Large intestine (tissue), 3 donors: Measurements from ENCODE around the gene COX10. TPM values are rescaled to one million over a fixed set of nuclear protein-coding genes. Genes with fewer than 3 reads are reported as not detected.

Source experiments
- DNase-seq, 2 donors: peaks; one replicate each; pipeline versions ENCODE4 v3.0.0 to v3.0.0-alpha.2; 2013
- H3K27ac ChIP-seq: one replicate; pipeline ENCODE4 v1.5.1; 2013; ENCODE audit warnings: low read length
- H3K27me3 ChIP-seq: 2 replicates; pipeline ENCODE4 v1.6.1; 2013; ENCODE audit warnings: low read length; ENCODE audit not compliant: control insufficient read depth, insufficient read depth
- H3K36me3 ChIP-seq: 2 replicates; pipeline ENCODE4 v1.6.1; 2013; ENCODE audit warnings: low read length; ENCODE audit not compliant: control insufficient read depth, insufficient read depth
- H3K4me1 ChIP-seq: one replicate; pipeline ENCODE4 v1.6.1; 2013; ENCODE audit warnings: low read length; ENCODE audit not compliant: control insufficient read depth, insufficient read depth
- H3K4me3 ChIP-seq: one replicate; pipeline ENCODE4 v1.5.1; 2013; ENCODE audit warnings: low read length
- H3K9me3 ChIP-seq: one replicate; pipeline ENCODE4 v1.6.1; 2013; ENCODE audit warnings: mild to moderate bottlenecking, low read depth, low read length, moderate library complexity; ENCODE audit not compliant: control insufficient read depth
- WGBS: methylation state at CpG from one replicate; pipeline ENCODE4 v1.1.5; 2013; ENCODE audit warnings: low lambda C conversion rate; ENCODE audit not compliant: insufficient coverage; 5-methylcytosine and 5-hydroxymethylcytosine counted together
- polyA plus RNA-seq: library from polyadenylated mRNA; unstranded; fragments of 120-200 nt; gene quantifications from one replicate; pipeline ENCODE4 v1.2.1, GENCODE V29; 2013

Gene COX10
- polyA plus RNA-seq, 1 donor, result 15.5 TPM

DNA sequence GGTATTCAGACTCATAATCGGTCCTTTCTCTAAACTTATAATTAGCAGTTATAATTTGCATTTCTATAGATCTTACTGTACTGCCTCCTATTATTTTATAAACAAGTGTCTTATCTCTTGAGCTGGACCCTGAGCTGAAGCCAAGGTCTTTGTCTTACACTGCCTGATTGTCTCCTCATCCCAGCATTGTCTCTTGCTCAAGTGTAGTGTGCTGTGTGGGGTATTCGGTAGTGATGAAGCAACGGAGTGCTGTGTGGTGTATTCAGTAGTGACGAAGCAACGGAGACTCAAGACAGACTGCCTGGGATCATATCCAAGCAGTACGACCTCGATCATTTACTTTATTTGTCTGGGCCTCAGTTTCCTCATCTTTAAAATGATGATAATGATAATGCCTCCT lies 69.3 kb downstream of the COX10 start:
- H3K36me3 ChIP-seq, result no peaks in the 10 kb centered on the region
- WGBS, result no CpG with 5 or more reads among the region's 7 CpGs
- H3K4me1 ChIP-seq, result no peaks in the 10 kb centered on the region
- H3K4me3 ChIP-seq, result no peak overlapping the region
- H3K27ac ChIP-seq, result no peak overlapping the region
- no peaks in the 10 kb centered on the region for H3K27me3 ChIP-seq
- no peaks in the 10 kb centered on the region for H3K9me3 ChIP-seq
- DNase-seq, result no peak

- no peaks in the 10 kb centered on the region for H3K36me3 ChIP-seq
- DNase-seq, result peak in 1 of 2 donors; percentile 38
Measured at GRCh38 chr17:14143688-14144087, 74.4 kb downstream of the COX10 start.

GRCh38 chr17:14144508-14144907 lies 75.2 kb downstream of the COX10 start:
- WGBS, result 86% methylated on average over 1 of the region's 4 CpGs
- no peak overlapping the region for H3K27ac ChIP-seq
- DNase-seq, result no peak
- no peaks in the 10 kb centered on the region for H3K36me3 ChIP-seq
- H3K27me3 ChIP-seq, result no peaks in the 10 kb centered on the region
- no peak overlapping the region for H3K4me3 ChIP-seq
- H3K9me3 ChIP-seq, result no peaks in the 10 kb centered on the region
- no peaks in the 10 kb centered on the region for H3K4me1 ChIP-seq

More at GRCh38 chr17:14143688-14144087, 74.4 kb downstream of the COX10 start:
- no peaks in the 10 kb centered on the region for H3K27me3 ChIP-seq
- 63% methylated on average over 1 of the region's 3 CpGs for WGBS
- no peaks in the 10 kb centered on the region for H3K9me3 ChIP-seq
- no peak overlapping the region for H3K27ac ChIP-seq
- H3K4me3 ChIP-seq, result no peak overlapping the region
- no peaks in the 10 kb centered on the region for H3K4me1 ChIP-seq

DNA sequence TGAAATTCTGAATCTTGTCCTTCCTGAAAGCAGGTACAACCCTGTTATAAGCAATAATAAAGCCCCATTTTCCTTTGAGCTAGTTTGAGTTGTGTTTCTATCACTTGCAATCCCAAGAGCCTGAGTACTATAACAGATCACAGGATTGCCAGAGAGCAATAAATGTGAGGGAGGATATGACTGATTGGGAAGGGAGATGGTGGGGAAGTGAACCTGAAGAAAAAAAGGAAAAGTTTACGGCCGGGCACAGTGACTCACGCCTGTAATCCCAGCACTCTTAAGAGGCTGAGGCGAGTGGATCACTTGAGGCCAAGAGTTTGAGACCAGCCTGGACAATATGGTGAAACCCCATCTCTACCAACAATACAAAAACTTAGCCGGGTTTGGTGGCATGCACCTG lies 80.4 kb downstream of the COX10 start:
- Histone ChIP-seq H3K27me3 (no peaks in the 10 kb centered on the region), H3K4me3 (no peak overlapping the region), H3K9me3 (no peaks in the 10 kb centered on the region), H3K27ac (no peak overlapping the region), H3K36me3 (no peaks in the 10 kb centered on the region), H3K4me1 (no peaks in the 10 kb centered on the region)
- peak in 1 of 2 donors; percentile 22 for DNase-seq
- WGBS, result no CpG with 5 or more reads among the region's 5 CpGs

DNA sequence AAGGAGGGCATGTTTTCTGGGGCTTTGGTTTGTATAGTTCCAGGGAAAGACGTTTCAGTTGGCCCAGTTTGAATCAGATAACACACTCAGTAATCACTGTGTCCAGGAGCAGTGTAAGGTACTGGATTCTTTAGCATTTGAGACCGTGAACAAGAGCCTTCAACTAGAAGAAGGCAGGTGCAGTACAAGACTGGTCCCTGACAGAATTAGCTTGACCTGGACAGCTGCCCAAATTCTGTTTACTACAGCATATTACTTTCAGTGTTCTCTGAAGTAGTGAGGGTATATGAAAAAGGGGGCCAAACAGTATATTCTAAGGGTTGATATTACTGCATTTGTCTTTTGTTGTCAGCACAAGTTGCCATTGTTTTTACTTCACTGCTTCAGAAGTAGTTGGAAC lies 81.3 kb downstream of the COX10 start:
- no CpG with 5 or more reads among the region's 2 CpGs for WGBS
- Histone ChIP-seq H3K27ac (no peak overlapping the region), H3K27me3 (no peaks in the 10 kb centered on the region), H3K9me3 (no peaks in the 10 kb centered on the region), H3K4me1 (no peaks in the 10 kb centered on the region), H3K4me3 (no peak overlapping the region), H3K36me3 (no peaks in the 10 kb centered on the region)
- DNase-seq, result no peak

DNA sequence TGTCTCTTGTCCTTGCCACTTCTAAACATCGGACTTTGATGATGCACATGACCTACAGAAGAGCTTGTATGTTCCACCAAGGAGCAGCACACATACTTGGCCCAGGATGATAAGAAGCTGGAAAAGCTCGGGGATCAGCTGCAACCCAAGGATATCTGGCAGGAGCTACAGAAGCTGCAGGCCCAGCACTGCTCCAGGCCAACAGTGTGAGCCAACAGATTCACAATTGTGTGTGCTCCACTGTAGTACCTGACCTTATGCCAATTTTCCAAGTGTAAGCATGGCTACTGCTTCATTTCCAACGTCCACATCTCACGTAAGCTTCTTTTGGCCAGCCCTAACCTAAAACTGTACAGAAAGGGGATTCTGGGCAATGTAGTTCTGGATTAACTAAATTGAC lies 83.4 kb downstream of the COX10 start:
- Histone ChIP-seq H3K27ac (no peak overlapping the region), H3K9me3 (no peaks in the 10 kb centered on the region), H3K27me3 (no peaks in the 10 kb centered on the region), H3K4me3 (no peak overlapping the region), H3K36me3 (no peaks in the 10 kb centered on the region), H3K4me1 (peaks cover 3% of the 10 kb centered on the region)
- WGBS, result no CpG with 5 or more reads among the region's 4 CpGs
- DNase-seq, result no peak

DNA sequence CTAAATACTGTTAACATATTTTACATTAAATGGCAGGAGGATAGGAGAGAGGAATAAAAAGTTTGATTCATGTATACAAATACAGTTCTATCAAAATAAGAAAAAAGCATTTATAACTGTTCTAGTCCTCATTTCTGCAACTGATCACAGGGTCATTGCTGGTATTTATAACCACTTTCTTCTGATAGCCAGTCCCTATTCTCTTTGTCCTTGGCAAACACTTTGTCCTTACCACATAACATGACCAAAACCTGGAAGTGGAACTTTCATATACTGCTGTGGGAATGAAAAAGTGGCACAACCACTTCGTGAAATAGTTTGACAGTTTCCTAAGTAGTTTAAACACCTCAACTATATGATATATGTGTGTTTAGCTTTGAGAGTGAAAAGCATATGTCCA lies 84.1 kb downstream of the COX10 start:
- Histone ChIP-seq H3K4me1 (peaks cover 3% of the 10 kb centered on the region), H3K9me3 (no peaks in the 10 kb centered on the region), H3K27ac (no peak overlapping the region), H3K36me3 (no peaks in the 10 kb centered on the region), H3K4me3 (no peak overlapping the region), H3K27me3 (no peaks in the 10 kb centered on the region)
- no CpG with 5 or more reads among the region's 1 CpG for WGBS
- DNase-seq, result no peak

- Histone ChIP-seq H3K4me3 (no peak overlapping the region), H3K27me3 (no peaks in the 10 kb centered on the region), H3K4me1 (peaks cover 3% of the 10 kb centered on the region), H3K27ac (no peak overlapping the region), H3K36me3 (no peaks in the 10 kb centered on the region), H3K9me3 (no peaks in the 10 kb centered on the region)
- 72% methylated on average over 2 of the region's 4 CpGs for WGBS
- DNase-seq, result peak; percentile 33 to 48
Measured at GRCh38 chr17:14156689-14157088, 87.4 kb downstream of the COX10 start.

DNA sequence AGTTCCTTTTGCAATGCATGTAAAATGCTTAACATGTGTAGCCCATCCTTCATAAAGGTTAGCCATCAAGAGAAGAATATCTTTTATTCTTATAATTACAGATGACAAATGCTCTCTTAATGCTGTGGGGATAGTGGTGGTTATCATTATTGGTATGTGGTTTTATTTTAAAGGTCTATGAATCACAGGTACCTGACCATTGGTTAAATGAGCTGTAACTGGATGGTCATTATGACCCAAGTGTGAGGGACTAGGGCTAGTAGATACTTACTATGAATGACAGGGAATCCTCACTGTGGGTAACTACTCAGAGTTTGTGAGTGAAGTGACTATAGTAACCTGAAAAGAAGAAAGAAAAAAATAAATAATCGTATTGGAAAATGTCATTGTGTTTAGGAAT lies 88.5 kb downstream of the COX10 start:
- no peak overlapping the region for H3K4me3 ChIP-seq
- H3K36me3 ChIP-seq, result no peaks in the 10 kb centered on the region
- H3K9me3 ChIP-seq, result no peaks in the 10 kb centered on the region
- no peaks in the 10 kb centered on the region for H3K27me3 ChIP-seq
- WGBS, result 90% methylated on average over 1 of the region's 1 CpG
- H3K4me1 ChIP-seq, result peaks cover 3% of the 10 kb centered on the region
- DNase-seq, result no peak
- no peak overlapping the region for H3K27ac ChIP-seq

DNA sequence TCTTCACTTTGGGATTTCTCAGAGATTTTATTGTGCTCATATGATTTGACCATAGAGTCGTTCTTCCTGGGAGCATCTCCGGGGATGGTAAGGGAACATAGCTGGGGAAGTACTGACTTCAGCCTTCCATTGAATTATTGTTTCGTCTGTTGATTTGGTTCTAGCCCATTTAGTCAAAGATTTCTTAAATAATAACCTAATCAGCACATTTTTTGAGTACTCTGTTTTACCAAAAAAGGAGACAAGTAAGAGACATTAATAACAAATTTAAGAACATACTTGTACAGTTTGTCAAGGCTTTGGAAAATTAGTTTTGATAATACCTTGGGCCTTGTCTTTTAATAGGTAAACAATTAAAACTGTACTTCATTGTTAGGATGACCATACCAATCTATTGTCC lies 89.4 kb downstream of the COX10 start:
- Histone ChIP-seq H3K27me3 (no peaks in the 10 kb centered on the region), H3K4me1 (peaks cover 3% of the 10 kb centered on the region), H3K9me3 (no peaks in the 10 kb centered on the region), H3K36me3 (no peaks in the 10 kb centered on the region), H3K27ac (no peak overlapping the region), H3K4me3 (no peak overlapping the region)
- WGBS, result no CpG with 5 or more reads among the region's 3 CpGs
- DNase-seq, result no peak

- DNase-seq, result no peak
- no peaks in the 10 kb centered on the region for H3K27me3 ChIP-seq
- no CpG with 5 or more reads among the region's 1 CpG for WGBS
Measured at GRCh38 chr17:14161419-14161818, 92.1 kb downstream of the COX10 start.

More at GRCh38 chr17:14161419-14161818, 92.1 kb downstream of the COX10 start:
- Histone ChIP-seq H3K36me3 (no peaks in the 10 kb centered on the region), H3K27ac (no peak overlapping the region), H3K4me1 (peaks cover 7% of the 10 kb centered on the region), H3K9me3 (no peaks in the 10 kb centered on the region), H3K4me3 (no peak overlapping the region)
